ENCODE measurements around the gene DUSP28. TPM values are rescaled to one million over a fixed set of nuclear protein-coding genes. Genes with fewer than 3 reads are reported as not detected.

Gene DUSP28
- total and polyA plus RNA-seq, 2 of the 13 experiments (the other 11 are each of a cell fraction or from before 2014, with no cell fraction given), result 5.2 to 8.6 TPM

- TF ChIP-seq RERE (CRISPR knock-in tag; IDR thresholded peaks at IDR 0.05; ENCODE audit: low read depth), result no peak; the same call in 1 of the 2 replicates
- TF ChIP-seq ZNF703 (CRISPR knock-in tag; IDR thresholded peaks at IDR 0.05; ENCODE audit: borderline replicate concordance), result no peak; the same call in 1 of the 2 replicates
- TF ChIP-seq TCF12 (IDR thresholded peaks at IDR 0.05), result no peak
- no peak for TF ChIP-seq TCF12 (CRISPR knock-in tag; IDR thresholded peaks at IDR 0.05)
- TF ChIP-seq NFAT5 (CRISPR knock-in tag; IDR thresholded peaks at IDR 0.05), result no peak
- TF ChIP-seq SNAPC5 (CRISPR knock-in tag; IDR thresholded peaks at IDR 0.05; ENCODE audit: borderline replicate concordance), result no peak
- 0 out of 2 replicates have a peak, but pooled peaks have one; percentile 67 for TF ChIP-seq ZC3H4 (CRISPR knock-in tag; IDR thresholded peaks at IDR 0.05; ENCODE audit: borderline replicate concordance)
- 0 out of 2 replicates have a peak, but pooled peaks have one; percentile 33 for TF ChIP-seq ZFP1 (CRISPR knock-in tag; IDR thresholded peaks at IDR 0.05)
- 0 out of 2 replicates have a peak, but pooled peaks have one; percentile 31 for TF ChIP-seq ZNF766 (CRISPR knock-in tag; IDR thresholded peaks at IDR 0.05; ENCODE audit: borderline replicate concordance)
- peak; percentile 37; the same call in 1 of the 2 replicates for TF ChIP-seq NCOA2 (CRISPR knock-in tag; IDR thresholded peaks at IDR 0.05)
- TF ChIP-seq ZNF580 (CRISPR knock-in tag; IDR thresholded peaks at IDR 0.05; ENCODE audit: borderline replicate concordance, low read depth), result no peak
- no peak; the same call in 1 of the 2 replicates for TF ChIP-seq HMG20A (CRISPR knock-in tag; IDR thresholded peaks at IDR 0.05; ENCODE audit: borderline replicate concordance)
- peak; percentile 30; the same call in 1 of the 2 replicates for TF ChIP-seq HIVEP1 (CRISPR knock-in tag; IDR thresholded peaks at IDR 0.05)
- TF ChIP-seq ZKSCAN8 (CRISPR knock-in tag; IDR thresholded peaks at IDR 0.05; ENCODE audit: borderline replicate concordance), result no peak
- TF ChIP-seq KMT2A (CRISPR knock-in tag; IDR thresholded peaks at IDR 0.05), result no peak
- peak; percentile 95 for TF ChIP-seq RARA (CRISPR knock-in tag; IDR thresholded peaks at IDR 0.05)
- TF ChIP-seq ASH2L (IDR thresholded peaks at IDR 0.05; ENCODE audit: insufficient read length, low read depth, low read length), result peak; percentile 42
- TF ChIP-seq SP5 (CRISPR knock-in tag; IDR thresholded peaks at IDR 0.05; ENCODE audit: borderline replicate concordance, low read depth), result 0 out of 2 replicates have a peak, but pooled peaks have one; percentile 29
Observed at GRCh38 chr2:240565333-240566202, 5.4 kb downstream of the DUSP28 start (continued).
